Ascending aorta (tissue), 2 donors: ENCODE results near the gene CALHM5. TPM values are rescaled to one million over a fixed set of nuclear protein-coding genes. Genes with fewer than 3 reads are reported as not detected.

Source experiments
- DNase-seq, 2 donors: peaks; one replicate each; pipeline ENCODE4 v3.0.0-alpha.2; 2019; ENCODE audit warnings: low spot score in 2 of 2
- H3K27ac ChIP-seq, 2 donors: fragments of 200-600 bp; sonication (generic); one replicate each; pipeline ENCODE4 v1.5.1; 2016 to 2017; ENCODE audit warnings: mild to moderate bottlenecking in 1 of 2
- H3K27me3 ChIP-seq: fragments of 200-600 bp; sonication (generic); one replicate; pipeline ENCODE4 v1.5.1; 2017
- H3K36me3 ChIP-seq, 2 donors: fragments of 200-600 bp; sonication (generic); one replicate each; pipeline ENCODE4 v1.5.1; 2016
- H3K4me1 ChIP-seq, 2 donors: fragments of 200-600 bp; sonication (generic); one replicate each; pipeline ENCODE4 v1.5.1; 2016 to 2017; ENCODE audit warnings: mild to moderate bottlenecking in 1 of 2
- H3K4me3 ChIP-seq, 2 donors: fragments of 200-600 bp; sonication (generic); one replicate each; pipeline ENCODE4 v1.5.1; 2016 to 2017; ENCODE audit warnings: mild to moderate bottlenecking in 1 of 2
- H3K9me3 ChIP-seq, 2 donors: fragments of 200-600 bp; sonication (generic); one replicate each; pipeline ENCODE4 v1.5.1; 2016
- CTCF ChIP-seq, 3 experiments: fragments of 200-600 bp in 2 of 3; fragments of 450-650 bp in 1 of 3; sonication (generic) in 2 of 3; IDR thresholded peaks; one replicate each; pipeline ENCODE4 v1.5.1; 2016 to 2019; ENCODE audit warnings: antibody characterized with exemption in 3 of 3, mild to moderate bottlenecking in 1 of 3, moderate library complexity in 1 of 3
- intact Hi-C: fragments of 100-400 bp; cut with DNase I; formaldehyde crosslinking; loops from one replicate; pipeline ENCODE4 v1.15.1; 2023
- total RNA-seq: library from RNA; depleted of rRNA; stranded (reverse); fragments of >200 nt; gene quantifications from one replicate; pipeline ENCODE4 v1.1.0, GENCODE V29; 2016

Gene CALHM5
- total RNA-seq, 1 donor from 2014 or later = 3.4 TPM

GRCh38 chr6:116467514-116467913, 43.9 kb upstream of the CALHM5 start:
- Histone ChIP-seq H3K36me3 (no peaks in the 10 kb centered on the region), H3K4me3 (no peak overlapping the region), H3K9me3 (no peaks in the 10 kb centered on the region), H3K4me1 (peaks cover 0 to 1% of the 10 kb centered on the region in 2 donors), H3K27ac (no peak overlapping the region), H3K27me3 (no peaks in the 10 kb centered on the region)
- TF ChIP-seq CTCF (IDR thresholded peaks at IDR 0.05) = no peak
- intact Hi-C loops = no loop called here
- DNase-seq = no peak

- no peak for DNase-seq
- Histone ChIP-seq H3K36me3 (no peaks in the 10 kb centered on the region), H3K27me3 (no peaks in the 10 kb centered on the region), H3K4me3 (no peak overlapping the region), H3K9me3 (no peaks in the 10 kb centered on the region), H3K27ac (no peak overlapping the region), H3K4me1 (no peaks in the 10 kb centered on the region)
- no peak for TF ChIP-seq CTCF (IDR thresholded peaks at IDR 0.05)
- intact Hi-C loops = no loop called here
Observed at GRCh38 chr6:116468293-116468692, 43.1 kb upstream of the CALHM5 start.

GRCh38 chr6:116471531-116471930, 39.9 kb upstream of the CALHM5 start:
- Histone ChIP-seq H3K9me3 (no peaks in the 10 kb centered on the region), H3K4me1 (no peaks in the 10 kb centered on the region), H3K27me3 (no peaks in the 10 kb centered on the region), H3K36me3 (no peaks in the 10 kb centered on the region), H3K4me3 (no peak overlapping the region), H3K27ac (no peak overlapping the region)
- intact Hi-C loops = no loop called here
- DNase-seq = no peak
- no peak for TF ChIP-seq CTCF (IDR thresholded peaks at IDR 0.05)

GRCh38 chr6:116472706-116473105, 38.7 kb upstream of the CALHM5 start:
- intact Hi-C loops = no loop called here
- no peaks in the 10 kb centered on the region for H3K36me3 ChIP-seq
- no peak overlapping the region for H3K27ac ChIP-seq
- no peaks in the 10 kb centered on the region for H3K9me3 ChIP-seq
- DNase-seq = no peak
- no peaks in the 10 kb centered on the region for H3K27me3 ChIP-seq
- TF ChIP-seq CTCF (IDR thresholded peaks at IDR 0.05) = no peak
- no peaks in the 10 kb centered on the region for H3K4me1 ChIP-seq
- no peak overlapping the region for H3K4me3 ChIP-seq

- Histone ChIP-seq H3K4me1 (no peaks in the 10 kb centered on the region), H3K36me3 (no peaks in the 10 kb centered on the region), H3K4me3 (no peak overlapping the region), H3K27me3 (no peaks in the 10 kb centered on the region), H3K9me3 (no peaks in the 10 kb centered on the region), H3K27ac (no peak overlapping the region)
- no peak for DNase-seq
- no peak for TF ChIP-seq CTCF (IDR thresholded peaks at IDR 0.05)
- intact Hi-C loops = no loop called here
Observed at GRCh38 chr6:116475141-116475540, 36.3 kb upstream of the CALHM5 start.

- Histone ChIP-seq H3K9me3 (no peaks in the 10 kb centered on the region), H3K4me3 (no peak overlapping the region), H3K27me3 (no peaks in the 10 kb centered on the region), H3K27ac (no peak overlapping the region), H3K4me1 (no peaks in the 10 kb centered on the region), H3K36me3 (no peaks in the 10 kb centered on the region)
- DNase-seq = no peak
- TF ChIP-seq CTCF (IDR thresholded peaks at IDR 0.05) = no peak
- intact Hi-C loops = no loop called here
Observed at GRCh38 chr6:116476002-116476678, 35.3 kb upstream of the CALHM5 start.
